22Rv1 (cell line): ENCODE data around the gene CIB4.

Source experiments
- ZFX ChIP-seq: fragments of 450-650 bp; IDR thresholded peaks from 2 replicates; pipeline ENCODE4 v1.6.1; 2017; ENCODE audit warnings: antibody characterized with exemption, borderline replicate concordance
- TF ChIP-seq, protein P1 (sequence below): fragments of 450-650 bp; IDR thresholded peaks from 2 replicates; pipeline ENCODE4 v1.5.1; 2017; ENCODE audit warnings: mild to moderate bottlenecking

- TF ChIP-seq, protein P1, sequence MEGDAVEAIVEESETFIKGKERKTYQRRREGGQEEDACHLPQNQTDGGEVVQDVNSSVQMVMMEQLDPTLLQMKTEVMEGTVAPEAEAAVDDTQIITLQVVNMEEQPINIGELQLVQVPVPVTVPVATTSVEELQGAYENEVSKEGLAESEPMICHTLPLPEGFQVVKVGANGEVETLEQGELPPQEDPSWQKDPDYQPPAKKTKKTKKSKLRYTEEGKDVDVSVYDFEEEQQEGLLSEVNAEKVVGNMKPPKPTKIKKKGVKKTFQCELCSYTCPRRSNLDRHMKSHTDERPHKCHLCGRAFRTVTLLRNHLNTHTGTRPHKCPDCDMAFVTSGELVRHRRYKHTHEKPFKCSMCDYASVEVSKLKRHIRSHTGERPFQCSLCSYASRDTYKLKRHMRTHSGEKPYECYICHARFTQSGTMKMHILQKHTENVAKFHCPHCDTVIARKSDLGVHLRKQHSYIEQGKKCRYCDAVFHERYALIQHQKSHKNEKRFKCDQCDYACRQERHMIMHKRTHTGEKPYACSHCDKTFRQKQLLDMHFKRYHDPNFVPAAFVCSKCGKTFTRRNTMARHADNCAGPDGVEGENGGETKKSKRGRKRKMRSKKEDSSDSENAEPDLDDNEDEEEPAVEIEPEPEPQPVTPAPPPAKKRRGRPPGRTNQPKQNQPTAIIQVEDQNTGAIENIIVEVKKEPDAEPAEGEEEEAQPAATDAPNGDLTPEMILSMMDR = peak; percentile 85
- TF ChIP-seq ZFX = no peak
These were observed 35.8 kb downstream of the CIB4 start for GRCh38 chr2:26605195-26605998.
